GM10847 (cell line): Measurements from ENCODE around the gene VCP.

Experiments
- POLR2A ChIP-seq: IDR thresholded peaks from 2 replicates; pipeline ENCODE4 v1.6.1; 2011; ENCODE audit not compliant: insufficient read length; ENCODE audit errors: extremely low read depth

Gene VCP

DNA sequence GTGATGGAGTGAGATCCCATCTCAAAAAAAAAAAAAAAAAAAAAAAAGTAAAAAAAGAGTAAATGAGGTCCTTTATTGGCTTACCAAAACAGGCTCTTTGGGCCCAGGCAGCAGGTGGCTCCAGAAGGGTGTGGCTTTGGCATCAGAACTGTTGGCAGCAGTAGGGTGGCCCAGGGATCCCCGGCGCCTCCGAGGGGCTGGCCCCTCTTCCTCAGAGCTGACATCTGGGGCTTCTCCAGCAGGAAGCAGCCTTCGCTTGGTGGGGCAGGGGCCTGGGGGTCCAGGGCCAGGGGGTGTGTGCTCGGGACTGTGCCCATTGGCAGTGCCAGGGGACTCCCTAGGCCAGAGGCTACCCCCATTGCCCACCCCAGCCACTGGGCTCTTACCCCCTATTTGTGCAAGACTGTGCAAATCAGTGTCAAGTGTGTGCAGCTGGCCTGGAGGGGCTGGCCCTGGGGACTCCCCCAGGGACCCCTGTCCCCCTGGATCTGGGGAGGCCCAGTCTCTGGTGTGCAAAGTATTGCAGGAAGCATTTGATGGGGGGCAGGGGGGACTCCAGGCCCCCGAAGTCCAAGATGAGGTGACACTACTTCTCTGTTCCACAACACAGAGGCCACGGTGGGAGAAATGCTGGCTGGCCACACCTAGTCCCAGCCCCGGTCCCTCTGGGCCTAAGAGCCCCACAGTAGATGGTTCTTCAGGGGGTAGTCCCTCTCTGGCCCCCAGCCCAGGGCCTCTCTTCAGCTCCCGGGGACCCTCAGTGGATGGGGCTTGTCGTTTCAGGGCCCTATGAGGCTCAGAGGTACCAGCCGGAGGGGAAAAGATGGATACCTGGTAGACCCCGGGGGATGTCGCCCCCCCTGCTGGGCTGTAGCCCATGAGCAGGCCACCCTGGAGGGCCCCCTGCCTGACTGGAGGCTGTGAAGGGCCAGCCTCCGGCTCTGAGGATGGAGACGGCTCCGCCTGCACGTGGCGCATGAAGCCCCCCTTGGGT lies 35.2 kb upstream of the VCP start:
- TF ChIP-seq POLR2A: no peak

GRCh38 chr9:35106343-35106730 lies 33.9 kb upstream of the VCP start:
- no peak for TF ChIP-seq POLR2A

DNA sequence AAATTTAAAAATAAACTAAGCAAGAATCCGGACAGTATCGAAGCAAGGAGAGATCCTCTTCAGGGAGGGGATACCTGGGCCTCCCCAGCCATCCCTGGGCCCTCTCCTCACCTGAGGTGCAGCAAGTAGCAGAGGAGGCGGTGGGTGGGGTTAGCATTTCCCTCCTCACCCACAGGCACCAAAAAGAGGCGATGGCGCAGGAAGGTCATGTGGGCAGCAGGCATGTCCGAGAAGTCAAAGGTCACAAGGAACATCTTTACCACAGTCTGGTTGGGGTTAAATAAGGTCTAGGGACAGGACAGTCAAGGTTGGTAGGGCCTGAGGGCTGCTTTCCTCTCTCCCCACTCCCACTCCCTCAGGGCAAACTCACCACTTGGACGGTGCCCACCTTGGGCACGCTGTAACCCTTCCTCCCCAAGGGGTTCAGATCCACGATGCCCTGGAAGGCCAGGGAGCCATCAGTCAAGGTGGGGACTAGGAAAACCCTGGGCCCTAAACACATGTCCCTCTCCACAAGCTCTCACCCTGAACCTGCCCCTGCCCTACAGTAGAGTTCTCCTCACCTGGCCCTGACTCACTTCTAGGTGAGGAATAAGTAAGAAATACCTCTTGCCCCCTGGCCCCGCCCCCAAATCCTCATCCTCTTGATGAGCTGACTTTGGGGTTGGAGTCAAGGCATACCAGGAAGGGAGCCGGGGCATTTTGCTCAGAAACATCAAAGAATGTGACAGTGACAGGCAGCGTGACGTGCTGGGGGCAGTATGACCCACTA lies 33.3 kb upstream of the VCP start:
- TF ChIP-seq POLR2A: no peak

DNA sequence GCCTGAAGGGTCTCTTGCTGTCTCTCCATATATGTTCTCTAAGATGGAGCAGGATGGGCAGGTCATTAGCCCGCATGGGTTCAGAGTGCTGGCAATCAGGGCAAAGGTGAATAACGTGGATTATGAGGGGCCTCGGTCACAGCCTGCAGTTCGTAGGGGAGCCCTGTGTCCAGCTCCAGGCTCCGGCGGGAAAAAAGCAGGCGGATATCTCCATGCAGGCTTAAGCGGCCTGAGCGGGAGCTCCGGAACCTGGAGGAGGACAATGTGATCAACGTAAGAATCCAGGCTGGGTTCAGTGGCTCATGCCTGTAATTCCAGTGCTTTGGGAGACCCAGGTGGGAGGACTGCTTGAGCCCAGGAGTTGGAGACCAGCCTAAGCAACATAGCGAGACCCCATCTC lies 32.7 kb upstream of the VCP start:
- TF ChIP-seq POLR2A: no peak

DNA sequence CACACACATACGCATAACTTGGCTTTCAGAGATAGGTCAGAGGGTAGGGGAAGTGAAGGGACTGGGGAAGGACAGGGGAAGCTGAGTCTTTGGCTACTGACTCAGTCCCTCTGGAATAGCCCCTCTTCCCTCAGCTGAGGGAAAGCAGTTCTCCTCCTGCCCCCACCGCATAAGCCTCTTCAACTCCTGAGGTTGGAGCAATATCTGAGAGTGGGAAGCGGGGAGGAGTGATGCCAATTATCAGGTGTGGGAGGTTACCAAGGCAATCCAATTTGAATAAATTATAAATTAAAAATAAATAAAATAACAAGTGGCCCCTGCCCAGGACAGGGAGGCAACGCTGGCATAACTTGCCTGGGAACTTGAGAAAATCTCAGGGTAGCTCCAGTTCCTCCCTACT lies 32.2 kb upstream of the VCP start:
- no peak for TF ChIP-seq POLR2A

DNA sequence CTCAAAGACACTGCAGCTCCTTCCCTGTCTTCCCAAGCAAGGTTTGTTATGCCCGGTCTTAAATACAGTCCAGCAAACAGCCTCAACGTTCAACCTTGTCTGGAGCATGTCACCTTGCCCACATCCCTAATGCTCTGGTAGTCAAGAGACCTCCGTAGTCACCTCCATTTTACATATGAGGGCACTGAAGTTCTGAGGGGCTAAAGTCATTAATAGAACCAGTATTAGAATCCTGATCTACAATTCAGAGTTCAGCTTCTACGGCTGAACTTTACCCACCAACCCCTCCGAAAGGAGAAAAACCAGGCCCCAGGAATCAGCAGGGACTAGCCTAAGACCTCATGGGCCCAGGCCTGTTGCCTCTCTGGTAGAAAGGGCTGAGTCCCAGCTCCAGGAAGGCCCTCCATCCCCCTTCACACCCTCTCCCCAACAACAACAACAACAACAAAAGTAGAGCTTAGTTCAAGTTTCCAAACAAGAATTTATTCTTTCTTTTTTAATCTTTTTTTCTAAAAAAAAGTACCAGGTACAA lies 31.3 kb upstream of the VCP start:
- TF ChIP-seq POLR2A: no peak

GRCh38 chr9:35102769-35103659 lies 30.6 kb upstream of the VCP start, which contains the start of gene STOML2:
Gene STOML2 (minus strand): TSS chr9:35103131. CDS start chr9:35103094, 37 bp downstream.
- peak; percentile 80 for TF ChIP-seq POLR2A

DNA sequence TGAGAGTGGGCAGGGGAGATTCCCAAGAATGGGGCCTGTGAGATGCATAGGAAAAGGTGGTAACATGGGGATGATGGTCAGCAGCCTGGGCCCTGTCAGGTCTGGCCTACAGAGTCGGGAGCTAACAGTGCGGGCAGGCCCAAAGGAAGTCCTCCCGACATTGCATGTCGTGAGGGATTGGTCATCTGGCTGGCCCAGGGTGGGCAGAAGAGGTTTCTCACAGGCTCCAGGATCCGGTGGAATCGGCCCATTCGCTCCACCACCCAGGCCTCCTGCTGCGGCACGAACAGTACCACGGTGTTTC lies 30.0 kb upstream of the VCP start:
- TF ChIP-seq POLR2A: no peak

DNA sequence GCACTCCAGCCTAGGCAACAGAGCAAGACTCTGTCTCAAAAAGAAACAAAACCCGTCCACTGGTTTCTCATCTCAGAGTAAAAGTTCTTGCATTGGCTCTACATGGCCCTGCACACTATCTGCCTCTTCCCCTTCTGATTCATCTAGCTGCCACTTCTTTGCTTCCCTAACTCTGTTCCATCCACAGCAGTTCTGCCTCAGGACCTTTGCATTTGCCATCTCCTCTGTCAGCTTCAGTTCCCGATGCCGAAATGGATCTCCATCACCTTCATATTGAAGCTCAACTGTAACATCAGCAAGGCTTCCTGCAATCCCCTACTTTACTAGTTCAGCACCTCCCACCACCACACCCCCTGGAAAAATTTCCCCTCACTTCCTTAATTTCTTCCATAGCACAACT lies 25.1 kb upstream of the VCP start:
- no peak for TF ChIP-seq POLR2A

- TF ChIP-seq POLR2A: peak; percentile 72
Measured at GRCh38 chr9:35096035-35096849, 23.8 kb upstream of the VCP start, which contains the start of gene PIGO. Gene PIGO (minus strand): TSS chr9:35096591. CDS start chr9:35095565, 1,026 bp downstream.

- no peak for TF ChIP-seq POLR2A
Measured at GRCh38 chr9:35091536-35091935, 19.1 kb upstream of the VCP start.

DNA sequence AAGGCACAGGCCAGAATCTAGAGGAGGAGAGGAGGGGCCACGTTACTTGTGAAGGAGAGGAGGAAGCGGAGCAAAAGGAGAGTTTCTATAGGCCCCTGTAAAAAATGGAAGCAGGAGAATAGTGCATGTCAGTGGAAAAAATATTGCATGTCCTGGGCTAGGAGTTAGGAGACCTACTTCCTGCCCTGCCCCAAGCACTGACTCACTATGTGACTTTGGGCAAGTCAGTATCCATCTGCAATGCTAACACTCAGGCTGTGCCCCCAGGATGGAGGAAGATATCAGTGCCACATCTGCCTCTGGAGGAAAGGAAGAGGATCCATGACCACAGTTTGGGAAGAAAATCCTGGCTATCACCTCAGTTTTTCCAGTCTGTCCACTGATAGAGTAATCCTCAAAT lies 17.0 kb upstream of the VCP start:
- TF ChIP-seq POLR2A: no peak

GRCh38 chr9:35085078-35085477 lies 12.7 kb upstream of the VCP start:
- TF ChIP-seq POLR2A: no peak
